Measurements from ENCODE around the gene RPS10. TPM values are rescaled to one million over a fixed set of nuclear protein-coding genes. Genes with fewer than 3 reads are reported as not detected.

Gene RPS10
- total RNA-seq, 2 experiments from 2014 or later = 2,106 to 2,169 TPM

- peaks cover 24% of the 10 kb centered on the region for H3K4me1 Mint-ChIP-seq (ENCODE audit: low read depth)
- H3K27ac Mint-ChIP-seq = no peak overlapping the region
- H3K27me3 Mint-ChIP-seq = no peaks in the 10 kb centered on the region
- ChIA-PET POLR2A (interaction anchor here (1.8 kb wide), 1 partner anchor 167 kb away, joined by 4 read pairs; no protein-coding TSS in a partner anchor), CTCF (interaction anchor here (0.7 to 3.3 kb wide), 4 partner anchors 10 to 227 kb away, joined by 3 to 28 read pairs (median 6); partner anchors contain the start of gene SMIM29)
- DNase-seq = no peak
- no peaks in the 10 kb centered on the region for H3K9me3 Mint-ChIP-seq
- no peaks in the 10 kb centered on the region for H3K36me3 Mint-ChIP-seq
- intact Hi-C loops (cut with micrococcal nuclease) = loop anchor here (5.0 to 10.0 kb wide), 2 partner anchors 36 to 66 kb away; partner anchors contain the start of gene RPS10
- no peak overlapping the region for H3K4me3 Mint-ChIP-seq
Measured at GRCh38 chr6:34390531-34391472, 35.1 kb downstream of the RPS10 start.

GRCh38 chr6:34389034-34389433 is 36.8 kb downstream of the RPS10 start:
- no peak overlapping the region for H3K27ac Mint-ChIP-seq
- no peaks in the 10 kb centered on the region for H3K27me3 Mint-ChIP-seq
- DNase-seq = no peak
- ChIA-PET CTCF (no interaction called here), POLR2A (no interaction called here)
- intact Hi-C loops (cut with micrococcal nuclease) = no loop called here
- no peaks in the 10 kb centered on the region for H3K9me3 Mint-ChIP-seq
- no peak overlapping the region for H3K4me3 Mint-ChIP-seq
- peaks cover 27% of the 10 kb centered on the region for H3K4me1 Mint-ChIP-seq (ENCODE audit: low read depth)
- H3K36me3 Mint-ChIP-seq = no peaks in the 10 kb centered on the region

GRCh38 chr6:34388421-34388820 is 37.4 kb downstream of the RPS10 start:
- CTCF ChIA-PET = no interaction called here
- H3K36me3 Mint-ChIP-seq = no peaks in the 10 kb centered on the region
- intact Hi-C loops (cut with micrococcal nuclease) = no loop called here
- no peak overlapping the region for H3K4me3 Mint-ChIP-seq
- H3K4me1 Mint-ChIP-seq (ENCODE audit: low read depth) = peaks cover 27% of the 10 kb centered on the region
- POLR2A ChIA-PET = no interaction called here
- H3K27ac Mint-ChIP-seq = no peak overlapping the region
- H3K9me3 Mint-ChIP-seq = no peaks in the 10 kb centered on the region
- H3K27me3 Mint-ChIP-seq = no peaks in the 10 kb centered on the region
- DNase-seq = no peak

- Mint-ChIP-seq H3K36me3 (no peaks in the 10 kb centered on the region), H3K27me3 (no peaks in the 10 kb centered on the region), H3K4me3 (no peak overlapping the region), H3K9me3 (no peaks in the 10 kb centered on the region), H3K27ac (no peak overlapping the region), H3K4me1 (ENCODE audit: low read depth) (peaks cover 23% of the 10 kb centered on the region)
- CTCF ChIA-PET = interaction anchor here (0.7 kb wide), 1 partner anchor 300 kb away, joined by 3 read pairs; no protein-coding TSS in a partner anchor
- intact Hi-C loops (cut with micrococcal nuclease) = no loop called here
- POLR2A ChIA-PET = no interaction called here
- DNase-seq = no peak
Measured at GRCh38 chr6:34386316-34387137, 39.3 kb downstream of the RPS10 start.

GRCh38 chr6:34385793-34386195 is 40.1 kb downstream of the RPS10 start:
- POLR2A ChIA-PET = no interaction called here
- no peak for DNase-seq
- H3K27ac Mint-ChIP-seq = no peak overlapping the region
- H3K9me3 Mint-ChIP-seq = no peaks in the 10 kb centered on the region
- H3K4me1 Mint-ChIP-seq (ENCODE audit: low read depth) = peaks cover 27% of the 10 kb centered on the region
- H3K36me3 Mint-ChIP-seq = no peaks in the 10 kb centered on the region
- intact Hi-C loops (cut with micrococcal nuclease) = no loop called here
- CTCF ChIA-PET = interaction anchor here (0.7 kb wide), 1 partner anchor 299 kb away, joined by 3 read pairs; no protein-coding TSS in a partner anchor
- no peaks in the 10 kb centered on the region for H3K27me3 Mint-ChIP-seq
- no peak overlapping the region for H3K4me3 Mint-ChIP-seq

GRCh38 chr6:34384321-34385153 is 41.3 kb downstream of the RPS10 start:
- Mint-ChIP-seq H3K4me1 (ENCODE audit: low read depth) (peaks cover 29% of the 10 kb centered on the region), H3K36me3 (no peaks in the 10 kb centered on the region), H3K4me3 (no peak overlapping the region), H3K9me3 (no peaks in the 10 kb centered on the region), H3K27me3 (no peaks in the 10 kb centered on the region), H3K27ac (no peak overlapping the region)
- intact Hi-C loops (cut with micrococcal nuclease) = no loop called here
- CTCF ChIA-PET = no interaction called here
- POLR2A ChIA-PET = no interaction called here
- DNase-seq = no peak

GRCh38 chr6:34383656-34384320 is 42.1 kb downstream of the RPS10 start:
- POLR2A ChIA-PET = no interaction called here
- CTCF ChIA-PET = interaction anchor here (0.7 kb wide), 1 partner anchor 369 kb away, joined by 5 read pairs; no protein-coding TSS in a partner anchor
- Mint-ChIP-seq H3K36me3 (peaks cover under 1% of the 10 kb centered on the region), H3K27me3 (no peaks in the 10 kb centered on the region), H3K27ac (no peak overlapping the region), H3K9me3 (no peaks in the 10 kb centered on the region), H3K4me3 (no peak overlapping the region), H3K4me1 (ENCODE audit: low read depth) (peaks cover 25% of the 10 kb centered on the region)
- intact Hi-C loops (cut with micrococcal nuclease) = no loop called here
- no peak for DNase-seq

- peaks cover 24% of the 10 kb centered on the region for H3K4me1 Mint-ChIP-seq (ENCODE audit: low read depth)
- intact Hi-C loops (cut with micrococcal nuclease) = no loop called here
- H3K27me3 Mint-ChIP-seq = no peaks in the 10 kb centered on the region
- no peak for DNase-seq
- H3K4me3 Mint-ChIP-seq = no peak overlapping the region
- H3K27ac Mint-ChIP-seq = no peak overlapping the region
- peaks cover 1% of the 10 kb centered on the region for H3K36me3 Mint-ChIP-seq
- CTCF ChIA-PET = interaction anchor here (0.7 kb wide), 1 partner anchor 369 kb away, joined by 5 read pairs; no protein-coding TSS in a partner anchor
- POLR2A ChIA-PET = no interaction called here
- H3K9me3 Mint-ChIP-seq = no peaks in the 10 kb centered on the region
Measured at GRCh38 chr6:34383161-34383631, 42.7 kb downstream of the RPS10 start.

GRCh38 chr6:34381081-34381480 is 44.8 kb downstream of the RPS10 start:
- intact Hi-C loops (cut with micrococcal nuclease) = no loop called here
- Mint-ChIP-seq H3K27ac (no peak overlapping the region), H3K36me3 (peaks cover 3% of the 10 kb centered on the region), H3K4me1 (ENCODE audit: low read depth) (peaks cover 18% of the 10 kb centered on the region), H3K4me3 (no peak overlapping the region), H3K9me3 (no peaks in the 10 kb centered on the region), H3K27me3 (no peaks in the 10 kb centered on the region)
- POLR2A ChIA-PET = no interaction called here
- CTCF ChIA-PET = interaction anchor here (0.5 to 1.1 kb wide), 2 partner anchors 10 to 132 kb away, joined by 3 read pairs; no protein-coding TSS in a partner anchor
- DNase-seq = no peak

GRCh38 chr6:34378470-34378869 is 47.4 kb downstream of the RPS10 start:
- intact Hi-C loops (cut with micrococcal nuclease) = no loop called here

GRCh38 chr6:34377984-34378383 is 47.9 kb downstream of the RPS10 start:
- Mint-ChIP-seq H3K4me1 (ENCODE audit: low read depth) (peaks cover 8% of the 10 kb centered on the region), H3K36me3 (peaks cover 3% of the 10 kb centered on the region), H3K27ac (no peak overlapping the region), H3K27me3 (no peaks in the 10 kb centered on the region), H3K4me3 (no peak overlapping the region), H3K9me3 (no peaks in the 10 kb centered on the region)
- ChIA-PET POLR2A (no interaction called here), CTCF (no interaction called here)
- no peak for DNase-seq
- intact Hi-C loops (cut with micrococcal nuclease) = no loop called here

More at GRCh38 chr6:34378470-34378869, 47.4 kb downstream of the RPS10 start:
- Mint-ChIP-seq H3K27me3 (no peaks in the 10 kb centered on the region), H3K9me3 (no peaks in the 10 kb centered on the region), H3K27ac (no peak overlapping the region), H3K4me1 (ENCODE audit: low read depth) (peaks cover 11% of the 10 kb centered on the region), H3K36me3 (peaks cover 3% of the 10 kb centered on the region), H3K4me3 (no peak overlapping the region)
- no peak for DNase-seq
- ChIA-PET POLR2A (no interaction called here), CTCF (no interaction called here)

Measured in activated CD4-positive, alpha-beta memory T cell treated with anti-CD3 and anti-CD28 coated beads for 36 hours (primary cell).